Neural cell (in vitro differentiated cells): ENCODE measurements around the gene AHNAK. TPM values are rescaled to one million over a fixed set of nuclear protein-coding genes. Genes with fewer than 3 reads are reported as not detected.

ENCODE experiments used
- H2AFZ ChIP-seq: fragments of 200-600, 300-800 bp; sonication (generic), shearing (Covaris generic); 2 replicates; pipeline ENCODE4 v1.6.0; 2014; ENCODE audit warnings: low read depth, mild to moderate bottlenecking, antibody characterized with exemption, low read length, moderate library complexity
- H3F3A ChIP-seq: fragments of 200-600 bp; shearing (Covaris generic); 2 replicates; pipeline ENCODE4 v1.6.1; 2016; ENCODE audit warnings: mild to moderate bottlenecking, moderate library complexity, mixed read lengths, antibody characterized with exemption, low read length; ENCODE audit not compliant: insufficient read depth, poor library complexity, severe bottlenecking
- H3K27ac ChIP-seq: fragments of 200-600, 300-800 bp; sonication (generic), shearing (Covaris generic); 2 replicates; pipeline ENCODE4 v1.5.1; 2014; ENCODE audit warnings: mild to moderate bottlenecking, low read length, moderate library complexity
- H3K27me3 ChIP-seq: fragments of 300-800, 200-600 bp; sonication (generic), shearing (Covaris generic); 2 replicates; pipeline ENCODE4 v1.6.0; 2014; ENCODE audit warnings: mild to moderate bottlenecking, low read depth, low read length, moderate library complexity; ENCODE audit not compliant: insufficient read depth
- H3K36me3 ChIP-seq: fragments of 300-800, 200-600 bp; sonication (generic), shearing (Covaris generic); 2 replicates; pipeline ENCODE4 v1.5.1; 2014; ENCODE audit warnings: mild to moderate bottlenecking, antibody characterized with exemption, low read length, moderate library complexity; ENCODE audit not compliant: insufficient read depth
- H3K4me2 ChIP-seq: fragments of 300-800, 200-600 bp; sonication (generic), shearing (Covaris generic); 2 replicates; pipeline ENCODE4 v1.6.0; 2014; ENCODE audit warnings: mild to moderate bottlenecking, low read length
- H3K4me3 ChIP-seq: fragments of 300-800, 200-600 bp; sonication (generic), shearing (Covaris generic); 2 replicates; pipeline ENCODE4 v1.5.1; 2014; ENCODE audit warnings: mild to moderate bottlenecking, low read length, moderate library complexity
- H3K79me2 ChIP-seq: fragments of 200-600 bp; shearing (Covaris generic); replicated peaks from 2 replicates; pipeline ENCODE4 v1.6.0; 2014; ENCODE audit warnings: mild to moderate bottlenecking, low read length, moderate library complexity; ENCODE audit not compliant: insufficient read depth
- H3K9ac ChIP-seq: fragments of 300-800, 200-600 bp; sonication (generic), shearing (Covaris generic); 2 replicates; pipeline ENCODE4 v1.6.1; 2016; ENCODE audit warnings: mild to moderate bottlenecking, low read length, mixed read lengths
- H3K9me2 ChIP-seq: fragments of 200-600 bp; shearing (Covaris generic); 2 replicates; pipeline ENCODE4 v1.6.1; 2016; ENCODE audit warnings: mild to moderate bottlenecking, low read length, mixed read lengths; ENCODE audit not compliant: insufficient read depth
- H3K9me3 ChIP-seq: fragments of 200-600, 300-800 bp; sonication (generic), shearing (Covaris generic); 2 replicates; pipeline ENCODE4 v1.6.1; 2016; ENCODE audit warnings: mild to moderate bottlenecking, mixed run types, low read length, moderate library complexity, mixed read lengths
- H4K20me1 ChIP-seq: fragments of 200-600 bp; shearing (Covaris generic); 2 replicates; pipeline ENCODE4 v1.6.1; 2016; ENCODE audit warnings: mild to moderate bottlenecking, mixed run types; ENCODE audit not compliant: insufficient read depth
- EP300 ChIP-seq: fragments of 450-650 bp; conservative IDR thresholded peaks from 2 replicates; pipeline ENCODE4 v1.6.1; 2014; ENCODE audit warnings: antibody characterized with exemption, mild to moderate bottlenecking, moderate library complexity; ENCODE audit not compliant: poor library complexity, severe bottlenecking
- EZH2 ChIP-seq: fragments of 200-600, 300-800 bp; shearing (Covaris generic), sonication (generic); IDR thresholded peaks from 2 replicates; pipeline ENCODE4 v1.6.1; 2014; ENCODE audit warnings: antibody characterized with exemption, low read length, borderline replicate concordance, mild to moderate bottlenecking; ENCODE audit not compliant: insufficient read depth, poor library complexity, severe bottlenecking
- MXI1 ChIP-seq: fragments of 450-650 bp; conservative IDR thresholded peaks from 2 replicates; pipeline ENCODE4 v1.6.1; 2014; ENCODE audit warnings: antibody characterized with exemption, mild to moderate bottlenecking; ENCODE audit not compliant: poor library complexity, severe bottlenecking
- POLR2AphosphoS5 ChIP-seq: IDR thresholded peaks from 2 replicates; pipeline ENCODE4 v1.6.1; 2012
- RAD21 ChIP-seq: fragments of 450-650 bp; conservative IDR thresholded peaks from 2 replicates; pipeline ENCODE4 v1.6.1; 2014; ENCODE audit warnings: antibody characterized with exemption, mild to moderate bottlenecking, moderate library complexity
- SMC3 ChIP-seq: fragments of 450-650 bp; conservative IDR thresholded peaks from 2 replicates; pipeline ENCODE4 v1.6.1; 2014; ENCODE audit warnings: antibody characterized with exemption, mild to moderate bottlenecking, moderate library complexity; ENCODE audit not compliant: poor library complexity
- TAF1 ChIP-seq: IDR thresholded peaks from 2 replicates; pipeline ENCODE4 v1.6.1; 2012; ENCODE audit warnings: low read depth
- polyA plus RNA-seq: library from polyadenylated mRNA; depleted of rRNA; stranded (reverse); fragments of >200 nt; gene quantifications from 2 replicates; pipeline ENCODE4 v1.2.3, GENCODE V29; 2014
- TF ChIP-seq, protein P1 (sequence below): fragments of 450-650 bp; IDR thresholded peaks from 2 replicates; pipeline ENCODE4 v1.5.1; 2014; ENCODE audit warnings: antibody characterized with exemption, mild to moderate bottlenecking, moderate library complexity; ENCODE audit not compliant: poor library complexity, severe bottlenecking
- TF ChIP-seq, protein P2 (sequence below): IDR thresholded peaks from 2 replicates; pipeline ENCODE4 v1.6.1; 2012; ENCODE audit warnings: borderline replicate concordance

Gene AHNAK
- polyA plus RNA-seq, 1 donor from 2014 or later = 0.11 TPM

DNA sequence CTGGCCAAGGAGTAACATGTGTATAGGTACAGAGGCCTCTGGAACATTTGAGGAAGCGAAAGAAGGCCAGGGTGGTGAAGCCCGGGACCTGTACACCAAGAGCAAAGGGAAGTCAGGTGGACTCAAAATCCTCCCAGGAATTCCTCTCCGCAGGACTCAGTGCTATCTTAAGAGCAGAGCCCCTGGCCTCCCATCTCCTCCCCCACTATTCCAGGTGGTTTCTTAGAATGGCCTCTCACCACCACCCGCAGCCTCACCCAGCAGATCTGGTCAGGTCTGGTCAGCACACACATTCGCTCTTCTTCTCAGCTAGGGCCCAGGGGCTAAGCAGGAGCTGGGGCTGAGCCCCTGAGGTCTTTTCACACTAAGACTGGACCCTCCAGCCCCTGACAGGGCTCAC is 68.7 kb downstream of the AHNAK start:
- H2AFZ ChIP-seq = no peak overlapping the region
- H3K27me3 ChIP-seq = no peaks in the 10 kb centered on the region
- H3K9ac ChIP-seq = no peak overlapping the region
- no peaks in the 10 kb centered on the region for H3F3A ChIP-seq
- TF ChIP-seq RAD21 (no peak), SMC3 (no peak), EZH2 (no peak), TAF1 (no peak), POLR2AphosphoS5 (no peak), MXI1 (no peak), EP300 (no peak)
- TF ChIP-seq, protein P1, sequence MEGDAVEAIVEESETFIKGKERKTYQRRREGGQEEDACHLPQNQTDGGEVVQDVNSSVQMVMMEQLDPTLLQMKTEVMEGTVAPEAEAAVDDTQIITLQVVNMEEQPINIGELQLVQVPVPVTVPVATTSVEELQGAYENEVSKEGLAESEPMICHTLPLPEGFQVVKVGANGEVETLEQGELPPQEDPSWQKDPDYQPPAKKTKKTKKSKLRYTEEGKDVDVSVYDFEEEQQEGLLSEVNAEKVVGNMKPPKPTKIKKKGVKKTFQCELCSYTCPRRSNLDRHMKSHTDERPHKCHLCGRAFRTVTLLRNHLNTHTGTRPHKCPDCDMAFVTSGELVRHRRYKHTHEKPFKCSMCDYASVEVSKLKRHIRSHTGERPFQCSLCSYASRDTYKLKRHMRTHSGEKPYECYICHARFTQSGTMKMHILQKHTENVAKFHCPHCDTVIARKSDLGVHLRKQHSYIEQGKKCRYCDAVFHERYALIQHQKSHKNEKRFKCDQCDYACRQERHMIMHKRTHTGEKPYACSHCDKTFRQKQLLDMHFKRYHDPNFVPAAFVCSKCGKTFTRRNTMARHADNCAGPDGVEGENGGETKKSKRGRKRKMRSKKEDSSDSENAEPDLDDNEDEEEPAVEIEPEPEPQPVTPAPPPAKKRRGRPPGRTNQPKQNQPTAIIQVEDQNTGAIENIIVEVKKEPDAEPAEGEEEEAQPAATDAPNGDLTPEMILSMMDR = no peak
- no peak overlapping the region for H3K4me3 ChIP-seq
- no peak overlapping the region for H3K4me2 ChIP-seq
- H3K9me2 ChIP-seq = no peaks in the 10 kb centered on the region
- no peaks in the 10 kb centered on the region for H3K9me3 ChIP-seq
- H3K36me3 ChIP-seq = no peaks in the 10 kb centered on the region
- H3K79me2 ChIP-seq = no peaks in the 10 kb centered on the region
- no peaks in the 10 kb centered on the region for H4K20me1 ChIP-seq
- no peak overlapping the region for H3K27ac ChIP-seq

- Histone ChIP-seq H3K9me2 (no peaks in the 10 kb centered on the region), H2AFZ (no peak overlapping the region), H3K36me3 (no peaks in the 10 kb centered on the region), H3K27ac (no peak overlapping the region), H4K20me1 (no peaks in the 10 kb centered on the region), H3K4me2 (no peak overlapping the region), H3K79me2 (no peaks in the 10 kb centered on the region), H3K27me3 (no peaks in the 10 kb centered on the region), H3K4me3 (no peak overlapping the region), H3K9me3 (no peaks in the 10 kb centered on the region), H3K9ac (no peak overlapping the region), H3F3A (no peaks in the 10 kb centered on the region)
- TF ChIP-seq TAF1 (no peak), EP300 (no peak), RAD21 (no peak)
Measured at GRCh38 chr11:62472063-62472884, 74.3 kb downstream of the AHNAK start.

GRCh38 chr11:62471603-62472002 is 75.0 kb downstream of the AHNAK start:
- no peaks in the 10 kb centered on the region for H4K20me1 ChIP-seq
- TF ChIP-seq POLR2AphosphoS5 = no peak
- no peak for TF ChIP-seq EZH2
- TF ChIP-seq TAF1 = no peak
- no peak for TF ChIP-seq SMC3
- TF ChIP-seq, protein P2, sequence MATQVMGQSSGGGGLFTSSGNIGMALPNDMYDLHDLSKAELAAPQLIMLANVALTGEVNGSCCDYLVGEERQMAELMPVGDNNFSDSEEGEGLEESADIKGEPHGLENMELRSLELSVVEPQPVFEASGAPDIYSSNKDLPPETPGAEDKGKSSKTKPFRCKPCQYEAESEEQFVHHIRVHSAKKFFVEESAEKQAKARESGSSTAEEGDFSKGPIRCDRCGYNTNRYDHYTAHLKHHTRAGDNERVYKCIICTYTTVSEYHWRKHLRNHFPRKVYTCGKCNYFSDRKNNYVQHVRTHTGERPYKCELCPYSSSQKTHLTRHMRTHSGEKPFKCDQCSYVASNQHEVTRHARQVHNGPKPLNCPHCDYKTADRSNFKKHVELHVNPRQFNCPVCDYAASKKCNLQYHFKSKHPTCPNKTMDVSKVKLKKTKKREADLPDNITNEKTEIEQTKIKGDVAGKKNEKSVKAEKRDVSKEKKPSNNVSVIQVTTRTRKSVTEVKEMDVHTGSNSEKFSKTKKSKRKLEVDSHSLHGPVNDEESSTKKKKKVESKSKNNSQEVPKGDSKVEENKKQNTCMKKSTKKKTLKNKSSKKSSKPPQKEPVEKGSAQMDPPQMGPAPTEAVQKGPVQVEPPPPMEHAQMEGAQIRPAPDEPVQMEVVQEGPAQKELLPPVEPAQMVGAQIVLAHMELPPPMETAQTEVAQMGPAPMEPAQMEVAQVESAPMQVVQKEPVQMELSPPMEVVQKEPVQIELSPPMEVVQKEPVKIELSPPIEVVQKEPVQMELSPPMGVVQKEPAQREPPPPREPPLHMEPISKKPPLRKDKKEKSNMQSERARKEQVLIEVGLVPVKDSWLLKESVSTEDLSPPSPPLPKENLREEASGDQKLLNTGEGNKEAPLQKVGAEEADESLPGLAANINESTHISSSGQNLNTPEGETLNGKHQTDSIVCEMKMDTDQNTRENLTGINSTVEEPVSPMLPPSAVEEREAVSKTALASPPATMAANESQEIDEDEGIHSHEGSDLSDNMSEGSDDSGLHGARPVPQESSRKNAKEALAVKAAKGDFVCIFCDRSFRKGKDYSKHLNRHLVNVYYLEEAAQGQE = no peak
- no peak for TF ChIP-seq EP300
- TF ChIP-seq, protein P1 = no peak
- TF ChIP-seq RAD21 = no peak
- no peak for TF ChIP-seq MXI1
- H3K79me2 ChIP-seq = no peaks in the 10 kb centered on the region
- H3K36me3 ChIP-seq = no peaks in the 10 kb centered on the region
- H3K27ac ChIP-seq = no peak overlapping the region
- no peak overlapping the region for H3K9ac ChIP-seq
- H3K4me2 ChIP-seq = no peak overlapping the region
- H2AFZ ChIP-seq = no peak overlapping the region
- no peaks in the 10 kb centered on the region for H3K9me2 ChIP-seq
- no peak overlapping the region for H3K4me3 ChIP-seq
- H3K9me3 ChIP-seq = no peaks in the 10 kb centered on the region
- no peaks in the 10 kb centered on the region for H3F3A ChIP-seq
- no peaks in the 10 kb centered on the region for H3K27me3 ChIP-seq
